Suprapubic skin (tissue), 3 donors: Measurements from ENCODE around the gene CYP19A1.

Source experiments
- CTCF ChIP-seq, 2 donors: fragments of 200-600 bp in 1 of 2; fragments of 450-650 bp in 1 of 2; sonication (generic) in 1 of 2; IDR thresholded peaks; one replicate each; pipeline ENCODE4 v1.5.1; 2016 to 2019; ENCODE audit warnings: antibody characterized with exemption in 2 of 2, mild to moderate bottlenecking in 1 of 2, moderate library complexity in 1 of 2
- POLR2AphosphoS5 ChIP-seq, 3 donors: sonication (generic); formaldehyde crosslinking; IDR thresholded peaks; one replicate each; pipeline ENCODE4 v1.6.1; 2017; ENCODE audit warnings: antibody characterized with exemption in 3 of 3

GRCh38 chr15:51262463-51262862 is 75.9 kb downstream of the CYP19A1 start:
- TF ChIP-seq CTCF (IDR thresholded peaks at IDR 0.05) (no peak), POLR2AphosphoS5 (IDR thresholded peaks at IDR 0.05) (no peak)
